Measurements from ENCODE around the gene MYO3B.
"Not testable (repeated sequence)": the region's sequence is repeated elsewhere in the genome, so short reads cannot be mapped to it uniquely, and the experiment has no call there.

The MYO3B gene

DNA sequence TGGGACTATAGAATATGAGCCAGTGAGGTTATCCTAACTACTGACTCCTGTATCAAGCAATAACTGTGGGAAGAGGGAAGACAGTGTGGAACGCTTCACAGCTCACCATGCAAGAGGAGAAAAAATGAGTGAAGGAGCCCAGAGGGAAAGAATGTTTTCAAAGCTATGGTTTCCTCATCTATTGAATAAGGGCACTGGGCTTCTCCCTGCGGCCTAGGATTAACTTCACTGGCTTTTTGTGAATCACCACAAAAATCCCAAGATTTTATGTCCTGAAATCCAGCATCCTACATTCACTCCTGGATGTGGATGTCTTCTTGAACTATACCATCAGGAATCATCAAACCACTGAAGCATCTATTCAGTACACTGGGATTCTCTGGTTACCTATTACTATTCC is 492.7 kb downstream of the MYO3B start:
- Mint-ChIP-seq H3K4me3 (no peak overlapping the region), H3K36me3 (ENCODE audit: low read depth) (no peaks in the 10 kb centered on the region), H3K4me1 (ENCODE audit: low read depth) (no peaks in the 10 kb centered on the region), H3K9me3 (no peaks in the 10 kb centered on the region), H3K27ac (no peak overlapping the region), H3K27me3 (peaks cover 4% of the 10 kb centered on the region)

- H3K27ac Mint-ChIP-seq, result no peak overlapping the region
- H3K27me3 Mint-ChIP-seq, result peaks cover 4% of the 10 kb centered on the region
- no peaks in the 10 kb centered on the region for H3K9me3 Mint-ChIP-seq
- H3K4me1 Mint-ChIP-seq (ENCODE audit: low read depth), result no peaks in the 10 kb centered on the region
- no peaks in the 10 kb centered on the region for H3K36me3 Mint-ChIP-seq (ENCODE audit: low read depth)
- H3K4me3 Mint-ChIP-seq, result no peak overlapping the region
Observed at GRCh38 chr2:170671079-170671478, 493.1 kb downstream of the MYO3B start.

GRCh38 chr2:170674282-170674681 is 496.3 kb downstream of the MYO3B start:
- not testable (repeated sequence) for H3K27me3 Mint-ChIP-seq; H3K9me3 Mint-ChIP-seq; H3K36me3 Mint-ChIP-seq (ENCODE audit: low read depth); H3K27ac Mint-ChIP-seq; H3K4me1 Mint-ChIP-seq (ENCODE audit: low read depth); H3K4me3 Mint-ChIP-seq

DNA sequence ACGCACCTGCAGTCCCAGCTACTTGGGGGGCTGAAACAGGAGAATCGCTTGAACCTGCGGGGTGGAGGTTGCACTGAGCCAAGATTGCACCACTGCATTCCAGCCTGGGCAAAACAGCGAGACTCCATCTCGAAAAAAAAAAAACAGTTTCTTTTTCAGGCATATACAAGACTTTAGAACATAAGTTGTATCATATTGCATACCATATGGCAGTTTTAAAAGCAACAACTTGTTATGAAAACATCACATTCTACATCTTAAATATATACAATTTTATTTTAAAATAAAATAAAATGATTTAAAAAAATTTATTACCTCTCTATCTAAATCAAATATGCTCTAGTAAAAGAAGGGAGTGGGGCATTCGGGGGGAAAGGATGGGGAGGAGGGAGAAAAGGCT is 497.8 kb downstream of the MYO3B start:
- peaks cover 4% of the 10 kb centered on the region for H3K27me3 Mint-ChIP-seq

GRCh38 chr2:170679607-170680079 is 501.7 kb downstream of the MYO3B start:
- Mint-ChIP-seq H3K4me1 (ENCODE audit: low read depth) (no peaks in the 10 kb centered on the region), H3K27me3 (peaks cover 3% of the 10 kb centered on the region), H3K27ac (no peak overlapping the region), H3K4me3 (no peak overlapping the region), H3K36me3 (ENCODE audit: low read depth) (no peaks in the 10 kb centered on the region), H3K9me3 (no peaks in the 10 kb centered on the region)

More for the DNA sequence above, 497.8 kb downstream of the MYO3B start:
- no peaks in the 10 kb centered on the region for H3K9me3 Mint-ChIP-seq
- H3K36me3 Mint-ChIP-seq (ENCODE audit: low read depth), result no peaks in the 10 kb centered on the region
- no peaks in the 10 kb centered on the region for H3K4me1 Mint-ChIP-seq (ENCODE audit: low read depth)
- H3K27ac Mint-ChIP-seq, result no peak overlapping the region
- H3K4me3 Mint-ChIP-seq, result no peak overlapping the region

GRCh38 chr2:170680172-170680941 is 502.4 kb downstream of the MYO3B start:
- H3K4me3 Mint-ChIP-seq, result no peak overlapping the region
- H3K27ac Mint-ChIP-seq, result no peak overlapping the region
- no peaks in the 10 kb centered on the region for H3K36me3 Mint-ChIP-seq (ENCODE audit: low read depth)
- H3K27me3 Mint-ChIP-seq, result peaks cover 7% of the 10 kb centered on the region
- no peaks in the 10 kb centered on the region for H3K4me1 Mint-ChIP-seq (ENCODE audit: low read depth)
- H3K9me3 Mint-ChIP-seq, result no peaks in the 10 kb centered on the region

GRCh38 chr2:170681311-170681710 is 503.4 kb downstream of the MYO3B start:
- no peaks in the 10 kb centered on the region for H3K36me3 Mint-ChIP-seq (ENCODE audit: low read depth)
- H3K9me3 Mint-ChIP-seq, result no peaks in the 10 kb centered on the region
- no peaks in the 10 kb centered on the region for H3K4me1 Mint-ChIP-seq (ENCODE audit: low read depth)
- H3K27me3 Mint-ChIP-seq, result peaks cover 7% of the 10 kb centered on the region
- no peak overlapping the region for H3K27ac Mint-ChIP-seq
- no peak overlapping the region for H3K4me3 Mint-ChIP-seq

DNA sequence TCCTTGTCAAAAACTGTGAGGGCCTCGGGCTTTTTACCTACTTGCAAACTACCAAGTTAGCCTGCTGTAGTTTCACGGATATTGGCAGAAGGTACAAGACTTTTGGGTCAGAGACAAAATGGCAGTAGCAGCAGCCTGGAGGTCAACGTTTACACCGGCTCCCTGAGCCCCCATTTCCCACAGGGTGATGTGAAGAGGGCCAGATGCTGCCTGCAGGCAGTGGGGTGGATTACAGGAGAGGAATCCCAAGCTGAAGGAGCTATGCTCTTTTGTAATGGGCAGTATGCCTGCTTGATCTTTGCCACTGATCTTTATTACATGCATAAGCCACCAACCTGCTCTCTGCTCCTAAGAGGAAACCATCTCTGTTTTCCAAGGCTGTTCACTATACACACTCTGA is 507.6 kb downstream of the MYO3B start:
- Mint-ChIP-seq H3K27ac (no peak overlapping the region), H3K4me1 (ENCODE audit: low read depth) (no peaks in the 10 kb centered on the region), H3K9me3 (no peaks in the 10 kb centered on the region), H3K27me3 (peaks cover 7% of the 10 kb centered on the region), H3K4me3 (no peak overlapping the region), H3K36me3 (ENCODE audit: low read depth) (no peaks in the 10 kb centered on the region)

GRCh38 chr2:170689481-170689880 is 511.5 kb downstream of the MYO3B start:
- no peak overlapping the region for H3K27ac Mint-ChIP-seq
- H3K4me3 Mint-ChIP-seq, result no peak overlapping the region
- no peaks in the 10 kb centered on the region for H3K36me3 Mint-ChIP-seq (ENCODE audit: low read depth)
- H3K27me3 Mint-ChIP-seq, result peaks cover 11% of the 10 kb centered on the region
- H3K4me1 Mint-ChIP-seq (ENCODE audit: low read depth), result no peaks in the 10 kb centered on the region
- H3K9me3 Mint-ChIP-seq, result no peaks in the 10 kb centered on the region

GRCh38 chr2:170690640-170691039 is 512.7 kb downstream of the MYO3B start:
- H3K27ac Mint-ChIP-seq, result no peak overlapping the region
- no peaks in the 10 kb centered on the region for H3K4me1 Mint-ChIP-seq (ENCODE audit: low read depth)
- no peaks in the 10 kb centered on the region for H3K36me3 Mint-ChIP-seq (ENCODE audit: low read depth)
- peaks cover 7% of the 10 kb centered on the region for H3K27me3 Mint-ChIP-seq
- no peak overlapping the region for H3K4me3 Mint-ChIP-seq
- no peaks in the 10 kb centered on the region for H3K9me3 Mint-ChIP-seq

GRCh38 chr2:170694316-170694715 is 516.4 kb downstream of the MYO3B start:
- no peak overlapping the region for H3K4me3 Mint-ChIP-seq
- peaks cover 10% of the 10 kb centered on the region for H3K27me3 Mint-ChIP-seq
- no peak overlapping the region for H3K27ac Mint-ChIP-seq
- H3K36me3 Mint-ChIP-seq (ENCODE audit: low read depth), result no peaks in the 10 kb centered on the region
- no peaks in the 10 kb centered on the region for H3K9me3 Mint-ChIP-seq
- H3K4me1 Mint-ChIP-seq (ENCODE audit: low read depth), result no peaks in the 10 kb centered on the region

GRCh38 chr2:170695521-170696410 is 517.8 kb downstream of the MYO3B start:
- H3K9me3 Mint-ChIP-seq, result no peaks in the 10 kb centered on the region
- H3K4me1 Mint-ChIP-seq (ENCODE audit: low read depth), result no peaks in the 10 kb centered on the region
- H3K27me3 Mint-ChIP-seq, result peaks cover 12% of the 10 kb centered on the region
- H3K27ac Mint-ChIP-seq, result no peak overlapping the region
- H3K36me3 Mint-ChIP-seq (ENCODE audit: low read depth), result no peaks in the 10 kb centered on the region
- H3K4me3 Mint-ChIP-seq, result no peak overlapping the region

DNA sequence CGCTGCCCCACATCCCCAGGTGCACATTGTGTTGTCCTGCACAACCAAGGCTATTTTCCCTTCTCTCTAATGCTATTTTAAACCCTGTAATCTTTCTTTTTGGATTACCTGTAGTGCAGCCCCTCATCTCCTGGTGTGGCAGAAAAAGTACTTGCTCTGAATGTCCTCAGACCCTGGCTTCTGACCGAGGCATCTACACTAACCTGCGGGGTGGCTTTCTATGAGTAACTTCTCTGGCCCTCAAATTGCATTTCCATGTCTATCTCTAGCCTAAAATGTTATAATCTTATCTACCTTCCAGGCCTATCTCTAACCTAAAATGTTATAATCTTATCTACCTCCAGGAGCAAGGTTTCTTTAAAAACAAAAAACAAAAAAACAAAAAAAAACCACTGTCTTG is 519.0 kb downstream of the MYO3B start:
- H3K27me3 Mint-ChIP-seq, result peaks cover 12% of the 10 kb centered on the region
- no peak overlapping the region for H3K4me3 Mint-ChIP-seq
- H3K27ac Mint-ChIP-seq, result peak overlapping the region; percentile 7
- no peaks in the 10 kb centered on the region for H3K36me3 Mint-ChIP-seq (ENCODE audit: low read depth)
- H3K4me1 Mint-ChIP-seq (ENCODE audit: low read depth), result no peaks in the 10 kb centered on the region
- H3K9me3 Mint-ChIP-seq, result no peaks in the 10 kb centered on the region

DNA sequence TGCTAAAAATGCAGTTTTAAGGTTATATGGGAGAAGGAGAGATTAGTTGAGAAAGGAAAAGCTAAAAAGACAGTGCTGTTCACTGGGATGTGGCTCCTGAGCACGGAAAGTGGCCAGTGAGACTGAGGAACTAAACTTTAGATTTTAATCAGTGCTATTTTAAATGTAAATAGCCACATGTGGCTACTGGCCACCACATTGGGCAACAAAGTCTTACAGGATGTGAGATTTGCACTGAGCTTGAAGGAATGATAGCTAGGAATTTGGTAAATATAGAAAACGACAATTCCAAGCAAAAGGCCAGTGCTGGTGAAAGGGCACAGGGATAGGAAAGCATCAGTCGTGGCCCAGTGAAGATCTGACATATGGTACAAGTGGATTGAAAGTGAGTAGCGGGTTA is 523.1 kb downstream of the MYO3B start:
- Mint-ChIP-seq H3K27me3 (peaks cover 19% of the 10 kb centered on the region), H3K4me3 (no peak overlapping the region), H3K9me3 (no peaks in the 10 kb centered on the region), H3K4me1 (ENCODE audit: low read depth) (no peaks in the 10 kb centered on the region), H3K27ac (no peak overlapping the region), H3K36me3 (ENCODE audit: low read depth) (no peaks in the 10 kb centered on the region)

DNA sequence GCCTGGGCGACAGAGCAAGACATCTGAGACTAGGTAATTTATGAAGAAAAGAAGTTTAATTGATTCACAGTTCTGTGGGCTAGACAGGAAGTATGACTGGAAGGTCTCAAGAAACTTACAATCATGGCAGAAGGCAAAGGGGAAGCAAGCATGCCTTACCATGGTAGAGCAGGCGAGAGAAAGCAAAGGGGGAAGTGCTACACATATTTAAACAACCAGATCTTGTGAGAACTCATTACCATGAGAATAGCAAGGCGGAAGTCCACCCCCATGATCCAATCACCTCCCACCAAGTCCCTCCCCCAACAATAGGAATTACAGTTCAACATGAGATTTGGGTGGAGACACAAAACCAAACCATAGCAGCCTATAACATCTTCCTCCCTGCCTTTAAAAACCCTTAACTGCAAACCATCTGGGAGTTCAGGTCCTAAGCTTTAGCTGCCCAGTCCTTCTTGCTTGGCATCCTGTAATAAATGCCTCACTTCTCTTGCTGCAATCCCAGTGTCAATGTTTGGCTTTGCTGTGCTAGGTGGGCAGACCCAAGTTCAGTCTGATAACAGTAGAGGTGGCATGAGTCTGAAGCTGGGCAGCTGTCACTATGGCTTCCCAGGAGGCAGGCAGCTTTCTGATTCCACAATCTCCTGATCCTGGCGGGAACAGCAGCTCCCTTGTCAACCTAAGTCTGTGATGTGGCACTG is 526.0 kb downstream of the MYO3B start:
- H3K27ac Mint-ChIP-seq, result no peak overlapping the region
- no peaks in the 10 kb centered on the region for H3K4me1 Mint-ChIP-seq (ENCODE audit: low read depth)
- H3K9me3 Mint-ChIP-seq, result no peaks in the 10 kb centered on the region
- no peak overlapping the region for H3K4me3 Mint-ChIP-seq
- H3K27me3 Mint-ChIP-seq, result peaks cover 34% of the 10 kb centered on the region
- no peaks in the 10 kb centered on the region for H3K36me3 Mint-ChIP-seq (ENCODE audit: low read depth)
